A673 (cell line): Measurements from ENCODE around the gene VPS41. TPM values are rescaled to one million over a fixed set of nuclear protein-coding genes. Genes with fewer than 3 reads are reported as not detected.
A peak's percentile ranks its signal among the peaks of the same experiment; 100 is the strongest.

Experiments
- BruUV-seq: library from RNA; stranded (reverse); fragments of 400-500 nt; replicated peaks from 2 replicates; lab custom pipeline; 2021; lab: Mats Ljungman, UMichigan
- CTCF ChIA-PET: fragments of 300-600 bp; sonication (Branson Sonifier 250); formaldehyde crosslinking; loops from one replicate; lab custom pipeline; 2022; ENCODE audit warnings: antibody characterized with exemption; lab: Charles Lee
- POLR2A ChIA-PET: fragments of 300-600 bp; sonication (Branson Sonifier 250); formaldehyde crosslinking; loops from one replicate; lab custom pipeline; 2022; ENCODE audit warnings: antibody characterized with exemption; ENCODE audit not compliant: low non-redundant PET; lab: Charles Lee
- DNase-seq: peaks from one replicate; pipeline ENCODE4 v3.0.0-alpha.2; 2015; ENCODE audit warnings: low spot score
- H3K27ac ChIP-seq: fragments of 200-600 bp; sonication (generic); 2 replicates; pipeline ENCODE4 v1.5.1; 2016; ENCODE audit warnings: mixed run types, low read depth, mild to moderate bottlenecking, mixed read lengths, antibody characterized with exemption, low read length; ENCODE audit not compliant: poor library complexity, severe bottlenecking
- H3K27me3 ChIP-seq: fragments of 200-600 bp; sonication (generic); replicated peaks from 2 replicates; pipeline ENCODE4 v1.6.1; 2017; ENCODE audit warnings: mixed run types, low read depth, mild to moderate bottlenecking, mixed read lengths, antibody characterized with exemption, low read length; ENCODE audit not compliant: insufficient read depth, poor library complexity
- H3K36me3 ChIP-seq: fragments of 200-600 bp; sonication (generic); 2 replicates; pipeline ENCODE4 v1.6.1; 2016; ENCODE audit warnings: mixed run types, mild to moderate bottlenecking, mixed read lengths, antibody characterized with exemption, low read length; ENCODE audit not compliant: insufficient read depth, poor library complexity, severe bottlenecking
- H3K4me1 ChIP-seq: fragments of 200-600 bp; sonication (generic); 2 replicates; pipeline ENCODE4 v1.6.1; 2017; ENCODE audit warnings: mixed run types, mild to moderate bottlenecking, mixed read lengths, antibody characterized with exemption, low read length; ENCODE audit not compliant: insufficient read depth, poor library complexity, severe bottlenecking
- H3K4me3 ChIP-seq: fragments of 200-600 bp; sonication (generic); 2 replicates; pipeline ENCODE4 v1.5.1; 2016; ENCODE audit warnings: low read depth, mixed run types, mild to moderate bottlenecking, mixed read lengths, low read length; ENCODE audit not compliant: poor library complexity, severe bottlenecking
- H3K9me3 ChIP-seq: fragments of 200-600 bp; sonication (generic); 2 replicates; pipeline ENCODE4 v1.6.1; 2016; ENCODE audit warnings: mixed run types, low read depth, mild to moderate bottlenecking, mixed read lengths, antibody characterized with exemption, low read length; ENCODE audit not compliant: poor library complexity, severe bottlenecking
- EZH2 ChIP-seq: fragments of 200-600 bp; sonication (generic); IDR thresholded peaks from 2 replicates; pipeline ENCODE4 v1.6.1; 2017; ENCODE audit warnings: borderline replicate concordance, low read depth, mild to moderate bottlenecking, mixed read lengths, antibody characterized with exemption, low read length; ENCODE audit not compliant: poor library complexity, severe bottlenecking
- intact Hi-C: fragments of 100-400 bp; cut with micrococcal nuclease; formaldehyde crosslinking; loops from one replicate; pipeline ENCODE4 v1.10.0; 2022; ENCODE audit not compliant: unreplicated experiment
- total RNA-seq: library from RNA; stranded (reverse); gene quantifications from 2 replicates; pipeline ENCODE4 v1.2.3, GENCODE V29; 2021
- TF ChIP-seq, protein P1 (sequence below): fragments of 300-800, 200-600 bp; sonication (generic); conservative IDR thresholded peaks from 2 replicates; pipeline ENCODE4 v1.5.1; 2017; ENCODE audit warnings: low read depth, mild to moderate bottlenecking, antibody characterized with exemption, low read length, moderate library complexity, mixed read lengths

VPS41 gene
- total RNA-seq, 1 experiment from 2014 or later: 45.8 TPM

DNA sequence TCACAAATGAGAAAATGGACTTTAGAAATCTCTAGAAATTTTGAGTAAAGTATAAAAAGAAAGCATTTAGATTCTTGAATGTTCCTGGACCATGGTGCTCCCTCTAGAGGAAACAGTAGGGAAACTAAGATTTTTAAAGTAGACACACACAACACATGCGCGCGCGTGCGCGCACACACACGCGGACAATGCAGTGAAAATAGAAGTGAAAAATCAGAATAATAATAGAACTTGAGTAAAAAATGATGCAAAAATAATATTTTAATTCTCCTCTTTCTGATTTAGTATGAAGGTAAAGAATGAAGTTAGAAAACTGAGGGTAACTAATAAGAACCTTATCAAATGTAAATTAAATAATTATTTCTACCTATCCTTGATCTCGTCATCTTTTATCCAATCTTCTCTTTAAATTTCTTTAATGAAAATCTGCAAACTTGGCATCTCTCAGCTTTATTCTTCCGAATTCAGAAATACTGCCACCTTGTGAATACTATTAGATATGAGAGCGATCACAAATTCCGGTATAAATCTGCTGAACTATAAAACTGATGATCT, 160.9 kb downstream of the VPS41 start:
- peak; percentile 26 for DNase-seq
- Histone ChIP-seq H3K27me3 (no peaks in the 10 kb centered on the region), H3K27ac (no peak overlapping the region), H3K9me3 (no peaks in the 10 kb centered on the region), H3K36me3 (no peaks in the 10 kb centered on the region), H3K4me3 (no peak overlapping the region), H3K4me1 (no peaks in the 10 kb centered on the region)
- BruUV-seq: no TSS peak
- CTCF ChIA-PET: interaction anchor here (0.6 kb wide), 1 partner anchor 55 kb away, joined by 4 read pairs; no protein-coding TSS in a partner anchor
- POLR2A ChIA-PET: no interaction called here
- no peak for TF ChIP-seq EZH2
- TF ChIP-seq, protein P1, sequence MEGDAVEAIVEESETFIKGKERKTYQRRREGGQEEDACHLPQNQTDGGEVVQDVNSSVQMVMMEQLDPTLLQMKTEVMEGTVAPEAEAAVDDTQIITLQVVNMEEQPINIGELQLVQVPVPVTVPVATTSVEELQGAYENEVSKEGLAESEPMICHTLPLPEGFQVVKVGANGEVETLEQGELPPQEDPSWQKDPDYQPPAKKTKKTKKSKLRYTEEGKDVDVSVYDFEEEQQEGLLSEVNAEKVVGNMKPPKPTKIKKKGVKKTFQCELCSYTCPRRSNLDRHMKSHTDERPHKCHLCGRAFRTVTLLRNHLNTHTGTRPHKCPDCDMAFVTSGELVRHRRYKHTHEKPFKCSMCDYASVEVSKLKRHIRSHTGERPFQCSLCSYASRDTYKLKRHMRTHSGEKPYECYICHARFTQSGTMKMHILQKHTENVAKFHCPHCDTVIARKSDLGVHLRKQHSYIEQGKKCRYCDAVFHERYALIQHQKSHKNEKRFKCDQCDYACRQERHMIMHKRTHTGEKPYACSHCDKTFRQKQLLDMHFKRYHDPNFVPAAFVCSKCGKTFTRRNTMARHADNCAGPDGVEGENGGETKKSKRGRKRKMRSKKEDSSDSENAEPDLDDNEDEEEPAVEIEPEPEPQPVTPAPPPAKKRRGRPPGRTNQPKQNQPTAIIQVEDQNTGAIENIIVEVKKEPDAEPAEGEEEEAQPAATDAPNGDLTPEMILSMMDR: peak; percentile 67
- intact Hi-C loops: no loop called here

DNA sequence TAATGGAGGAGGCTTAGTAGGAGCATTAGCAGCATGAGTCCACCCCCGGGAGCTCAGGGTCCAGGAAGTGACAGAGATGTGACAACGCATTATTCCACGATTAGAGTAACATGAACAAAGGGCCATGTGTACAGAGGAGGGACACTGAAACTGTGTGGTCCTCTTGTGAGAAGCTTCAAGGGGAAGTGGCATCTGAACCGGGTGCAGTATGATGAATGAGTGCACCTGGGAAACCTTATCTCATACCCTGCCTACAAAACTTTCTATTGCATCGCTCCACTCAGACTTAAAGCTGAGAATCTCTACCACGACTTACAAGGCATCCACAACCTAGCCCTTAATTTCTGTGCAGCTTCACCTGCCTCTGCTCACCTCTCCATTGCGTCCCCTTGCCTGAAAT, 162.6 kb downstream of the VPS41 start:
- H3K4me1 ChIP-seq: no peaks in the 10 kb centered on the region
- peak; percentile 3 for DNase-seq
- no TSS peak for BruUV-seq
- intact Hi-C loops: no loop called here
- no peak overlapping the region for H3K4me3 ChIP-seq
- no peak overlapping the region for H3K27ac ChIP-seq
- ChIA-PET POLR2A (no interaction called here), CTCF (no interaction called here)
- H3K9me3 ChIP-seq: no peaks in the 10 kb centered on the region
- H3K36me3 ChIP-seq: no peaks in the 10 kb centered on the region
- TF ChIP-seq, protein P1: no peak
- TF ChIP-seq EZH2: no peak
- no peaks in the 10 kb centered on the region for H3K27me3 ChIP-seq

DNA sequence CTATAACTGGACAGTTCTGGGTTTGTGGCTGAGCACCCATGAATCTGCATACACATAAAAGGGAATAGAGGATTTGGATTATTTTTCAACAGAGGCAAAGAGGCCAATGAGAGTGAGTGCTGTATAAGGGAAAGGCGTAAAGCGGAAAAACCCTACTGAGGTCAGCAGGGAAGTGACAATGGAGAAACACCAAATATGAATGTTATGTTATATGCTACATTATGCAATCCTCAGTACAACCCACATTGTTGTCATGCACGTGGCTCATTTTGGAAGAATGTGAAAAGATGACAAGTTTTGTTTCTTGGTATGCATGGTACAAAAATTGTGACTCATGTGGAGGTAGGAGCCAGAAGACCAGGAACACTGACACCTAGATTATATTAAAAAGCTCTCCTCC, 164.2 kb downstream of the VPS41 start:
- BruUV-seq: no TSS peak
- ChIA-PET POLR2A (no interaction called here), CTCF (no interaction called here)
- no peaks in the 10 kb centered on the region for H3K27me3 ChIP-seq
- no peaks in the 10 kb centered on the region for H3K4me1 ChIP-seq
- no peak for TF ChIP-seq EZH2
- TF ChIP-seq, protein P1: no peak
- no peaks in the 10 kb centered on the region for H3K36me3 ChIP-seq
- H3K9me3 ChIP-seq: no peaks in the 10 kb centered on the region
- intact Hi-C loops: no loop called here
- H3K27ac ChIP-seq: no peak overlapping the region
- no peak overlapping the region for H3K4me3 ChIP-seq
- no peak for DNase-seq
